Common myeloid progenitor, CD34-positive (primary cell): ENCODE results near the gene ABLIM3.
A peak's percentile ranks its signal among the peaks of the same experiment; 100 is the strongest.

Experiments used
- CTCF ChIA-PET: fragments of 350-600 bp; sonication (Branson Sonifier 250); formaldehyde crosslinking; loops from one replicate; lab custom pipeline; 2021; ENCODE audit warnings: antibody characterized with exemption; lab: Charles Lee
- POLR2A ChIA-PET: fragments of 350-600 bp; sonication (Branson Sonifier 250); formaldehyde crosslinking; loops from one replicate; lab custom pipeline; 2021; ENCODE audit warnings: antibody characterized with exemption; lab: Charles Lee
- DNase-seq, 3 donors: peaks; one replicate each; pipeline versions ENCODE4 v3.0.0 to v3.0.0-alpha.2; 2013
- H3K27ac ChIP-seq, 2 experiments: 1 replicate in 1 of 2; 2 replicates in 1 of 2; pipeline ENCODE4 v1.7.0; 2013; ENCODE audit warnings: inconsistent platforms in 2 of 2, low read length in 2 of 2, mild to moderate bottlenecking in 2 of 2, low read depth in 1 of 2, moderate library complexity in 1 of 2; ENCODE audit not compliant: severe bottlenecking in 2 of 2, insufficient read depth in 1 of 2, poor library complexity in 1 of 2
- H3K27me3 ChIP-seq, 5 experiments: replicated peaks in 2 of 5; 1 replicate in 3 of 5; 2 replicates in 2 of 5; pipeline versions ENCODE4 v1.6.1 to v1.7.0; 2013; ENCODE audit warnings: low read length in 4 of 5, mild to moderate bottlenecking in 2 of 5, moderate library complexity in 2 of 5, inconsistent platforms in 1 of 5; ENCODE audit not compliant: insufficient read depth in 5 of 5, control insufficient read depth in 4 of 5
- H3K36me3 ChIP-seq, 4 experiments: 1 replicate in 2 of 4; 2 replicates in 2 of 4; pipeline versions ENCODE4 v1.6.1 to v1.7.0; 2013; ENCODE audit warnings: low read length in 3 of 4, control low read depth in 1 of 4, mild to moderate bottlenecking in 1 of 4; ENCODE audit not compliant: control insufficient read depth in 4 of 4, insufficient read depth in 4 of 4
- H3K4me1 ChIP-seq, 4 experiments: 1 replicate in 3 of 4; 2 replicates in 1 of 4; pipeline versions ENCODE4 v1.6.1 to v1.7.1; 2013; ENCODE audit warnings: low read length in 3 of 4, mild to moderate bottlenecking in 3 of 4, control low read depth in 1 of 4, inconsistent platforms in 1 of 4, moderate library complexity in 1 of 4; ENCODE audit not compliant: control insufficient read depth in 4 of 4, insufficient read depth in 4 of 4; ENCODE audit errors: control extremely low read depth in 1 of 4
- H3K4me3 ChIP-seq, 7 experiments: 1 replicate in 4 of 7; 2 replicates in 3 of 7; pipeline versions ENCODE4 v1.5.1 to v1.7.0; 2013; ENCODE audit warnings: mild to moderate bottlenecking in 7 of 7, low read length in 6 of 7, moderate library complexity in 6 of 7, inconsistent platforms in 2 of 7, low read depth in 2 of 7, control low read depth in 1 of 7; ENCODE audit not compliant: insufficient read depth in 4 of 7, control insufficient read depth in 1 of 7; ENCODE audit errors: extremely low read depth in 1 of 7
- H3K9me3 ChIP-seq, 5 experiments: 1 replicate in 4 of 5; 2 replicates in 1 of 5; pipeline versions ENCODE4 v1.6.1 to v1.7.1; 2013; ENCODE audit warnings: low read length in 4 of 5, mild to moderate bottlenecking in 2 of 5, inconsistent platforms in 1 of 5, low read depth in 1 of 5, moderate library complexity in 1 of 5; ENCODE audit not compliant: control insufficient read depth in 4 of 5, insufficient read depth in 2 of 5; ENCODE audit errors: control extremely low read depth in 1 of 5
- WGBS: methylation state at CpG from one replicate; pipeline ENCODE4 v1.1.5; 2013; ENCODE audit not compliant: insufficient coverage; 5-methylcytosine and 5-hydroxymethylcytosine counted together

ABLIM3 gene

GRCh38 chr5:149260761-149261160 is 119.5 kb downstream of the ABLIM3 start:
- Histone ChIP-seq H3K4me1 (peaks cover 0 to 18% (median 0%) of the 10 kb centered on the region in 4 experiments), H3K36me3 (no peaks in the 10 kb centered on the region), H3K4me3 (no peak overlapping the region), H3K9me3 (no peaks in the 10 kb centered on the region), H3K27me3 (no peaks in the 10 kb centered on the region), H3K27ac (no peak overlapping the region)
- 100% methylated on average over 1 of the region's 1 CpG for WGBS
- DNase-seq = no peak
- POLR2A ChIA-PET = no interaction called here
- CTCF ChIA-PET = interaction anchor here (1.3 kb wide), 1 partner anchor 8 kb away, joined by 4 read pairs; no protein-coding TSS in a partner anchor

GRCh38 chr5:149261246-149261645 is 120.0 kb downstream of the ABLIM3 start:
- Histone ChIP-seq H3K27ac (no peak overlapping the region), H3K4me1 (peaks cover 0 to 22% (median 0%) of the 10 kb centered on the region in 4 experiments), H3K4me3 (no peak overlapping the region), H3K27me3 (no peaks in the 10 kb centered on the region), H3K36me3 (no peaks in the 10 kb centered on the region), H3K9me3 (no peaks in the 10 kb centered on the region)
- ChIA-PET POLR2A (no interaction called here), CTCF (interaction anchor here (1.3 to 6.1 kb wide), 4 partner anchors 8 to 121 kb away, joined by 3 to 40 read pairs (median 12); partner anchors contain the start of gene ABLIM3)
- 80% methylated on average over 1 of the region's 7 CpGs for WGBS
- no peak for DNase-seq

- Histone ChIP-seq H3K9me3 (no peaks in the 10 kb centered on the region), H3K4me1 (peaks cover 0 to 17% (median 0%) of the 10 kb centered on the region in 4 experiments), H3K4me3 (no peak overlapping the region), H3K27me3 (no peaks in the 10 kb centered on the region), H3K27ac (no peak overlapping the region), H3K36me3 (no peaks in the 10 kb centered on the region)
- ChIA-PET POLR2A (no interaction called here), CTCF (interaction anchor here (1.3 to 6.1 kb wide), 4 partner anchors 10 to 122 kb away, joined by 3 to 40 read pairs (median 12); partner anchors contain the start of gene ABLIM3)
- no peak for DNase-seq
- 97% methylated on average over 4 of the region's 4 CpGs for WGBS
Measured at GRCh38 chr5:149262315-149262714, 121.0 kb downstream of the ABLIM3 start.

DNA sequence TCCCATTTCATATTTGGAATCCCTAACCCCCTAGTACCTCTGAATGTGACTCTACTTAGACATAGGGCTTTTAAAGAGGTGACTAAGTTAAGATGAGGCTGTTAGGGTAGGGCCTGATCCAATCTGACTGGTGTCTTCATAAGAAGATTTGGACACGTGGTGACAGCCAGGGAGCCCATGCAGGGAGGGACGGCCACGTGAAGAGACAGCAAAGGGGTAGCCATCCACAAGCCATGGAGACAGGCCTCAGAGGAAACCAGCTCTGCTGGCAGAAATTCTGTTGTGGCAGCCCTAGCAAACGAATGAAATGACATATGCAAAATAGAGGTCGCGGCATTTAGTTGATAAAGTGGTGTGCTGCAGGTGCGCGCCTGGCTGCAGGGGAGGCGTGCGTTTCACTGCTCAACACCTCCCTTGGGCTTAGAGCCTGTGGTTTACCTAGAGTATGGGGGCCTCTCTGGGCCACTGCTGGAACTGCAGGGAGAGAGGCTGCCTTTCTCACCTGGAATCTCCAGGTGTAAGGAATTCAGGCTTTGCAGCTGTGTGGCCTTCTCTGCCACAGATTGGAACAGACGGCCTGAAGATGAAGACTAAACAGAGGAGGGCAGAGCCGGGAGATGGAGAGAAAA is 123.3 kb downstream of the ABLIM3 start:
- no peak overlapping the region for H3K27ac ChIP-seq
- ChIA-PET CTCF (interaction anchor here (0.9 to 6.1 kb wide), 26 partner anchors 8 to 524 kb away, joined by 3 to 40 read pairs (median 5); partner anchors contain the start of gene ABLIM3), POLR2A (no interaction called here)
- 60% methylated on average over 12 of the region's 12 CpGs for WGBS
- peaks cover 0 to 12% (median 0%) of the 10 kb centered on the region in 4 experiments for H3K4me1 ChIP-seq
- no peak overlapping the region for H3K4me3 ChIP-seq
- DNase-seq = peak in 2 of 3 donors; percentile 29 to 51
- H3K36me3 ChIP-seq = no peaks in the 10 kb centered on the region
- peaks cover 0 to 5% (median 3%) of the 10 kb centered on the region in 5 experiments for H3K9me3 ChIP-seq
- no peaks in the 10 kb centered on the region for H3K27me3 ChIP-seq

GRCh38 chr5:149265068-149265465 is 123.8 kb downstream of the ABLIM3 start:
- CTCF ChIA-PET = interaction anchor here (0.9 to 6.1 kb wide), 26 partner anchors 10 to 303 kb away, joined by 3 to 40 read pairs (median 6); partner anchors contain the start of gene ABLIM3
- POLR2A ChIA-PET = no interaction called here

GRCh38 chr5:149265597-149265996 is 124.3 kb downstream of the ABLIM3 start:
- DNase-seq = peak in 2 of 3 donors; percentile 57 to 62
- Histone ChIP-seq H3K4me3 (no peak overlapping the region), H3K9me3 (peaks cover 0 to 5% (median 3%) of the 10 kb centered on the region in 5 experiments), H3K27me3 (peaks cover 0 to 2% (median 0%) of the 10 kb centered on the region in 5 experiments), H3K36me3 (no peaks in the 10 kb centered on the region), H3K4me1 (peaks cover 0 to 10% (median 0%) of the 10 kb centered on the region in 4 experiments), H3K27ac (no peak overlapping the region)
- WGBS = 9% methylated on average over 4 of the region's 4 CpGs
- CTCF ChIA-PET = interaction anchor here (0.7 to 6.1 kb wide), 27 partner anchors 10 to 295 kb away, joined by 3 to 40 read pairs (median 6); partner anchors contain the start of gene ABLIM3
- POLR2A ChIA-PET = no interaction called here

More at GRCh38 chr5:149265068-149265465, 123.8 kb downstream of the ABLIM3 start:
- Histone ChIP-seq H3K4me1 (peaks cover 0 to 11% (median 0%) of the 10 kb centered on the region in 4 experiments), H3K36me3 (no peaks in the 10 kb centered on the region), H3K27me3 (no peaks in the 10 kb centered on the region), H3K27ac (no peak overlapping the region), H3K9me3 (peaks cover 0 to 5% (median 3%) of the 10 kb centered on the region in 5 experiments), H3K4me3 (no peak overlapping the region)
- no peak for DNase-seq
- 94% methylated on average over 7 of the region's 7 CpGs for WGBS
